Colonic mucosa (tissue), 4 donors: ENCODE measurements around the gene CSAD. TPM values are rescaled to one million over a fixed set of nuclear protein-coding genes. Genes with fewer than 3 reads are reported as not detected.

ENCODE experiments used
- DNase-seq: peaks from one replicate; pipeline ENCODE4 v3.0.0-alpha.2; 2020
- H3K27ac ChIP-seq: fragments of 200-600 bp; one replicate; pipeline ENCODE4 v1.8.0; 2021
- H3K27me3 ChIP-seq: fragments of 200-600 bp; one replicate; pipeline ENCODE4 v1.8.0; 2021
- H3K36me3 ChIP-seq: fragments of 200-600 bp; one replicate; pipeline ENCODE4 v1.8.0; 2021
- H3K4me1 ChIP-seq: fragments of 200-600 bp; one replicate; pipeline ENCODE4 v1.8.0; 2021; ENCODE audit warnings: mild to moderate bottlenecking
- H3K4me3 ChIP-seq: fragments of 200-600 bp; one replicate; pipeline ENCODE4 v1.8.0; 2021
- H3K9ac ChIP-seq, 2 donors: one replicate each; pipeline ENCODE4 v1.7.0; 2013; ENCODE audit warnings: control low read depth in 2 of 2, low read depth in 2 of 2, low read length in 2 of 2
- H3K9me3 ChIP-seq: fragments of 200-600 bp; one replicate; pipeline ENCODE4 v1.8.0; 2021
- CTCF ChIP-seq: fragments of 200-600 bp; IDR thresholded peaks from one replicate; pipeline ENCODE4 v1.8.0; 2022; ENCODE audit warnings: antibody characterized with exemption, mild to moderate bottlenecking
- intact Hi-C: fragments of 100-400 bp; cut with DNase I; formaldehyde crosslinking; loops from one replicate; pipeline ENCODE4 v1.14.1; 2022
- total RNA-seq, 2 donors: library from RNA; stranded (reverse); fragmentation: NEBNext Ultra II Directional in 1 of 2; extraction: Animal tissue kit (Norgen Biotek cat#: 25700) in 1 of 2; gene quantifications; one replicate each; pipeline ENCODE4 v1.2.1, GENCODE V29; 2021
- donor health status: healthy.
- donor health status: DM: no; HTN: no; CAD: no.
- donor health status: DM: no; HTN: no; CAD: no.

The CSAD gene
- total RNA-seq, 2 donors from 2014 or later = 9.1 to 20.4 TPM

GRCh38 chr12:53226815-53227214, 46.1 kb upstream of the CSAD start:
- no peak overlapping the region for H3K27ac ChIP-seq
- H3K4me3 ChIP-seq = no peak overlapping the region
- H3K27me3 ChIP-seq = no peaks in the 10 kb centered on the region
- DNase-seq = no peak
- peaks cover 8% of the 10 kb centered on the region for H3K4me1 ChIP-seq
- intact Hi-C loops = no loop called here
- no peak overlapping the region for H3K9ac ChIP-seq
- no peaks in the 10 kb centered on the region for H3K9me3 ChIP-seq
- no peak for TF ChIP-seq CTCF
- no peaks in the 10 kb centered on the region for H3K36me3 ChIP-seq

- Histone ChIP-seq H3K27ac (no peak overlapping the region), H3K9me3 (no peaks in the 10 kb centered on the region), H3K36me3 (no peaks in the 10 kb centered on the region), H3K9ac (peak overlapping the region in 1 of 2 donors; percentile 12), H3K4me1 (peaks cover 5% of the 10 kb centered on the region), H3K27me3 (no peaks in the 10 kb centered on the region), H3K4me3 (no peak overlapping the region)
- no peak for TF ChIP-seq CTCF
- DNase-seq = no peak
- intact Hi-C loops = no loop called here
Observed at GRCh38 chr12:53225635-53226424, 45.1 kb upstream of the CSAD start.

- no peak overlapping the region for H3K4me3 ChIP-seq
- no peaks in the 10 kb centered on the region for H3K9me3 ChIP-seq
Observed at GRCh38 chr12:53224897-53225634, 44.3 kb upstream of the CSAD start.

GRCh38 chr12:53224061-53224896, 43.6 kb upstream of the CSAD start:
- no peaks in the 10 kb centered on the region for H3K9me3 ChIP-seq
- intact Hi-C loops = no loop called here
- H3K27me3 ChIP-seq = no peaks in the 10 kb centered on the region
- DNase-seq = peak; percentile 55
- H3K36me3 ChIP-seq = no peaks in the 10 kb centered on the region
- peak overlapping the region; percentile 37 for H3K27ac ChIP-seq
- TF ChIP-seq CTCF = no peak
- H3K9ac ChIP-seq = peak overlapping the region in 1 of 2 donors; percentile 42
- H3K4me1 ChIP-seq = peaks cover 5% of the 10 kb centered on the region
- no peak overlapping the region for H3K4me3 ChIP-seq

More at GRCh38 chr12:53224897-53225634, 44.3 kb upstream of the CSAD start:
- Histone ChIP-seq H3K27me3 (no peaks in the 10 kb centered on the region), H3K36me3 (no peaks in the 10 kb centered on the region), H3K9ac (peak overlapping the region in 1 of 2 donors; percentile 42), H3K27ac (no peak overlapping the region), H3K4me1 (peaks cover 5% of the 10 kb centered on the region)
- TF ChIP-seq CTCF = no peak
- DNase-seq = no peak
- intact Hi-C loops = no loop called here

- Histone ChIP-seq H3K9ac (peak overlapping the region in 1 of 2 donors; percentile 42), H3K27ac (peak overlapping the region; percentile 37), H3K36me3 (no peaks in the 10 kb centered on the region), H3K4me3 (no peak overlapping the region), H3K27me3 (no peaks in the 10 kb centered on the region), H3K4me1 (peaks cover 5% of the 10 kb centered on the region), H3K9me3 (no peaks in the 10 kb centered on the region)
- no peak for DNase-seq
- no peak for TF ChIP-seq CTCF
- intact Hi-C loops = no loop called here
Observed at GRCh38 chr12:53223389-53224060, 42.8 kb upstream of the CSAD start.
